ENCODE results near the gene TRABD2B.

The TRABD2B gene

GRCh38 chr1:47840393-47841190 lies 156.6 kb downstream of the TRABD2B start:
- in situ Hi-C loops (cut with HindIII; ENCODE audit: low sequenced_read_pairs), result no loop called here

GRCh38 chr1:47839433-47839760 lies 157.8 kb downstream of the TRABD2B start:
- in situ Hi-C loops (cut with HindIII; ENCODE audit: low sequenced_read_pairs), result no loop called here

- in situ Hi-C loops (cut with HindIII; ENCODE audit: low sequenced_read_pairs), result no loop called here
These were observed 158.4 kb downstream of the TRABD2B start for GRCh38 chr1:47838562-47839432.

- in situ Hi-C loops (cut with HindIII; ENCODE audit: low sequenced_read_pairs), result no loop called here
These were observed 159.2 kb downstream of the TRABD2B start for GRCh38 chr1:47837866-47838561.

- in situ Hi-C loops (cut with HindIII; ENCODE audit: low sequenced_read_pairs), result no loop called here
These were observed 159.9 kb downstream of the TRABD2B start for GRCh38 chr1:47837056-47837830.

- in situ Hi-C loops (cut with HindIII; ENCODE audit: low sequenced_read_pairs), result no loop called here
These were observed 161.8 kb downstream of the TRABD2B start for GRCh38 chr1:47835409-47835808.

GRCh38 chr1:47834326-47834725 lies 162.9 kb downstream of the TRABD2B start:
- in situ Hi-C loops (cut with HindIII; ENCODE audit: low sequenced_read_pairs), result no loop called here

- in situ Hi-C loops (cut with HindIII; ENCODE audit: low sequenced_read_pairs), result no loop called here
These were observed 166.4 kb downstream of the TRABD2B start for GRCh38 chr1:47830641-47831333.

GRCh38 chr1:47830021-47830420 lies 167.2 kb downstream of the TRABD2B start:
- in situ Hi-C loops (cut with HindIII; ENCODE audit: low sequenced_read_pairs), result no loop called here

- in situ Hi-C loops (cut with HindIII; ENCODE audit: low sequenced_read_pairs), result no loop called here
These were observed 168.2 kb downstream of the TRABD2B start for GRCh38 chr1:47828978-47829377.

GRCh38 chr1:47827109-47827508 lies 170.1 kb downstream of the TRABD2B start:
- in situ Hi-C loops (cut with HindIII; ENCODE audit: low sequenced_read_pairs), result no loop called here

GRCh38 chr1:47824716-47825115 lies 172.5 kb downstream of the TRABD2B start:
- in situ Hi-C loops (cut with HindIII; ENCODE audit: low sequenced_read_pairs), result no loop called here

GRCh38 chr1:47824297-47824696 lies 172.9 kb downstream of the TRABD2B start:
- in situ Hi-C loops (cut with HindIII; ENCODE audit: low sequenced_read_pairs), result no loop called here

- in situ Hi-C loops (cut with HindIII; ENCODE audit: low sequenced_read_pairs), result no loop called here
These were observed 174.0 kb downstream of the TRABD2B start for GRCh38 chr1:47823040-47823808.

- in situ Hi-C loops (cut with HindIII; ENCODE audit: low sequenced_read_pairs), result no loop called here
These were observed 175.4 kb downstream of the TRABD2B start for GRCh38 chr1:47821760-47822159.

GRCh38 chr1:47819574-47819888 lies 177.7 kb downstream of the TRABD2B start:
- in situ Hi-C loops (cut with HindIII; ENCODE audit: low sequenced_read_pairs), result no loop called here

GRCh38 chr1:47818682-47819573 lies 178.3 kb downstream of the TRABD2B start:
- in situ Hi-C loops (cut with HindIII; ENCODE audit: low sequenced_read_pairs), result no loop called here

- in situ Hi-C loops (cut with HindIII; ENCODE audit: low sequenced_read_pairs), result no loop called here
These were observed 179.3 kb downstream of the TRABD2B start for GRCh38 chr1:47817861-47818260.
